K562 (cell line): Measurements from ENCODE around the gene TOM1L2. TPM values are rescaled to one million over a fixed set of nuclear protein-coding genes. Genes with fewer than 3 reads are reported as not detected.

Experiments
- CBX2 ChIP-seq: fragments of 200-600 bp; sonication (generic); IDR thresholded peaks from one replicate; pipeline ENCODE4 v1.6.1; 2012; ENCODE audit warnings: mild to moderate bottlenecking, low read length, inconsistent platforms; ENCODE audit not compliant: insufficient read depth, poor library complexity, severe bottlenecking
- CBX5 ChIP-seq: IDR thresholded peaks from 2 replicates; pipeline ENCODE4 v1.6.1; 2014; ENCODE audit warnings: low read depth, borderline replicate concordance
- CREB1 ChIP-seq, 2 experiments: sonication (generic) in 1 of 2; formaldehyde crosslinking in 1 of 2; IDR thresholded peaks; 2 replicates each; pipeline versions ENCODE4 v1.6.1 to v1.8.0; 2012 to 2022; ENCODE audit warnings: inconsistent platforms in 1 of 2, mild to moderate bottlenecking in 1 of 2, missing genetic modification reagents in 1 of 2, moderate library complexity in 1 of 2
- E2F5 ChIP-seq: sonication (generic); formaldehyde crosslinking; IDR thresholded peaks from 2 replicates; pipeline ENCODE4 v1.8.0; 2022; ENCODE audit warnings: mild to moderate bottlenecking, missing genetic modification reagents
- ELF4 ChIP-seq: fragments of 450-650 bp; formaldehyde crosslinking; IDR thresholded peaks from 2 replicates; pipeline ENCODE4 v1.4.0; 2022; ENCODE audit warnings: missing genetic modification characterization
- ESRRB ChIP-seq: fragments of 250-450 bp; sonication (Bioruptor Pico); IDR thresholded peaks from 2 replicates; pipeline ENCODE4 v1.5.0; 2020; ENCODE audit warnings: mild to moderate bottlenecking, moderate library complexity, borderline replicate concordance
- GABPA ChIP-seq: fragments of 200-800 bp; sonication (Bioruptor generic); conservative IDR thresholded peaks from 2 replicates; pipeline ENCODE4 v1.6.1; 2016; ENCODE audit warnings: low read depth, missing genetic modification characterization, missing compliant biosample characterization
- PBX2 ChIP-seq, 2 experiments: IDR thresholded peaks in 1 of 2; conservative IDR thresholded peaks in 1 of 2; 2 replicates each; pipeline ENCODE4 v1.6.1; 2016; ENCODE audit warnings: low read depth in 2 of 2, mild to moderate bottlenecking in 1 of 2, missing compliant biosample characterization in 1 of 2, missing genetic modification characterization in 1 of 2, moderate library complexity in 1 of 2
- POLR3G ChIP-seq: IDR thresholded peaks from 2 replicates; pipeline ENCODE4 v1.6.1; 2011; ENCODE audit not compliant: insufficient read length, insufficient replicate concordance; ENCODE audit errors: extremely low read depth
- PRMT5 ChIP-seq: sonication (generic); formaldehyde crosslinking; IDR thresholded peaks from 2 replicates; pipeline ENCODE4 v1.5.0; 2020; ENCODE audit warnings: missing genetic modification reagents
- RBFOX2 ChIP-seq: fragments of 200-400 bp; formaldehyde crosslinking; IDR thresholded peaks from 2 replicates; pipeline ENCODE4 v1.6.1; 2017; ENCODE audit warnings: low read depth, mild to moderate bottlenecking, low read length, moderate library complexity
- SIX5 ChIP-seq, 2 experiments: IDR thresholded peaks; 2 replicates each; pipeline ENCODE4 v1.6.1; 2011; ENCODE audit warnings: low read length in 2 of 2, borderline replicate concordance in 1 of 2, low read depth in 1 of 2, mild to moderate bottlenecking in 1 of 2, moderate library complexity in 1 of 2; ENCODE audit not compliant: insufficient read depth in 1 of 2
- SMARCA4 ChIP-seq: fragments of 450-650 bp; IDR thresholded peaks from 2 replicates; pipeline ENCODE4 v1.6.1; 2016
- TCF7 ChIP-seq: sonication (generic); IDR thresholded peaks from 2 replicates; pipeline ENCODE4 v1.6.1; 2016; ENCODE audit warnings: antibody characterized with exemption, borderline replicate concordance
- ZFP36 ChIP-seq: fragments of 150-350 bp; IDR thresholded peaks from 2 replicates; pipeline ENCODE4 v1.6.1; 2018; ENCODE audit warnings: low read length, low read depth; ENCODE audit not compliant: partially characterized antibody
- ZFPM2 ChIP-seq: fragments of 250-450 bp; sonication (Bioruptor Pico); IDR thresholded peaks from 2 replicates; pipeline ENCODE4 v1.5.1; 2022; ENCODE audit warnings: mild to moderate bottlenecking
- ZNF444 ChIP-seq: fragments of 250-450 bp; sonication (Bioruptor Pico); IDR thresholded peaks from 2 replicates; pipeline ENCODE4 v1.4.0; 2020; ENCODE audit warnings: mild to moderate bottlenecking, moderate library complexity
- ZNF511 ChIP-seq: sonication (generic); formaldehyde crosslinking; IDR thresholded peaks from 2 replicates; pipeline ENCODE4 v1.8.0; 2022; ENCODE audit warnings: mild to moderate bottlenecking, missing genetic modification reagents
- polyA plus RNA-seq, 8 experiments: library from polyadenylated mRNA; depleted of rRNA in 4 of 8; stranded (reverse) in 5 of 8; unstranded in 3 of 8; fragments of >200 nt; fragmentation: Nextera tagmentation in 2 of 8; fragmentation: Illumina TruSeq in 1 of 8; extraction: Ambion mirVana in 2 of 8; extraction: Trizol in 1 of 8; gene quantifications; 2 replicates each; pipeline versions ENCODE4 v1.2.1 to v1.2.3, GENCODE V29; 2011 to 2014; ENCODE audit warnings: inconsistent platforms in 1 of 8, missing spikeins in 1 of 8
- total RNA-seq, 7 experiments: library from RNA; depleted of rRNA in 6 of 7; stranded (reverse); fragments of >200 nt in 6 of 7; fragmentation: Illumina TruSeq in 2 of 7; extraction: Trizol in 2 of 7; gene quantifications; 2 replicates each; pipeline versions ENCODE4 v1.2.1 to v1.2.3, GENCODE V29; 2011 to 2021; ENCODE audit warnings: low replicate concordance in 1 of 7
- TF ChIP-seq, protein P1 (sequence below): fragments of 250-450 bp; sonication (Bioruptor Pico); IDR thresholded peaks from 2 replicates; pipeline ENCODE4 v1.4.0; 2020; ENCODE audit warnings: mild to moderate bottlenecking, moderate library complexity

TOM1L2 gene
- total and polyA plus RNA-seq, 9 of the 15 experiments (the other 6 are each of a cell fraction or from before 2014, with no cell fraction given) = 0.07 to 6.0 (median 2.5) TPM

DNA sequence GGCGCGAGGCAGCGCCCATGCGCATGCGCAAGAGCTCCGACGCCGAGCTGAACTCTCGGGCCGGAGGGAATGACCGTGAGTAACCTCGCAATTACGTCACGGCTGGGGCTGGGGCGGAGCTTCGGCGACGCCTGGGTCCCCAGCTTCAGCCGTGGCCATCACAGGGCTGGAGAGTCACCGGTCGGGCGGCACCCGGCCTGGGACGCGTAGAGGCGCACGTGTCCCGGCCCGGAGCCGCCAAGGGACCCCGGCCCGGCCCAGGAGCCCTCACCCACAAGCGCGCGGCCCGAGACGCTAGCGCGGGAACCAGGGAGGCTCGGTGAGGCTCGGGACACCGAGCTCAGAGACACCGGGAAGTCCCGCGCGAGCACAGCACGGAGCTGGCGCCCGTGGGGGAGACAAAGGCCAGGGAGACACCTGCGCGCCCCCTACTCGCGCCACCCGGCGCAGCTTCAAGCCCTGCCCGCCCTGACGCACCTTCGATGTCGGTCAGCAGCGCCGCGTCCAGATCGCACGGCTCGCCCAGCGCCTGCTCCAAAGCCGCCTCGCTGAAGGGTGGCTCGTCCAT is 135.9 kb downstream of the TOM1L2 start (continued):
- no peak for TF ChIP-seq E2F5 (CRISPR knock-in tag)
- no peak for TF ChIP-seq PBX2 (CRISPR knock-in tag; IDR thresholded peaks at IDR 0.05; ENCODE audit: low read depth)
- TF ChIP-seq PBX2 (tag; conservative IDR thresholded peaks at IDR 0.05; ENCODE audit: low read depth) = no peak
- no peak for TF ChIP-seq ZFPM2
- no peak for TF ChIP-seq CBX2
- TF ChIP-seq, protein P1, sequence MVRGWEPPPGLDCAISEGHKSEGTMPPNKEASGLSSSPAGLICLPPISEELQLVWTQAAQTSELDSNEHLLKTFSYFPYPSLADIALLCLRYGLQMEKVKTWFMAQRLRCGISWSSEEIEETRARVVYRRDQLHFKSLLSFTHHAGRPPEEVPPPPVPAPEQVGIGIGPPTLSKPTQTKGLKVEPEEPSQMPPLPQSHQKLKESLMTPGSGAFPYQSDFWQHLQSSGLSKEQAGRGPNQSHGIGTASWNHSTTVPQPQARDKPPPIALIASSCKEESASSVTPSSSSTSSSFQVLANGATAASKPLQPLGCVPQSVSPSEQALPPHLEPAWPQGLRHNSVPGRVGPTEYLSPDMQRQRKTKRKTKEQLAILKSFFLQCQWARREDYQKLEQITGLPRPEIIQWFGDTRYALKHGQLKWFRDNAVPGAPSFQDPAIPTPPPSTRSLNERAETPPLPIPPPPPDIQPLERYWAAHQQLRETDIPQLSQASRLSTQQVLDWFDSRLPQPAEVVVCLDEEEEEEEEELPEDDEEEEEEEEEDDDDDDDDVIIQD (CRISPR knock-in tag) = no peak
- TF ChIP-seq ESRRB (CRISPR knock-in tag) = no peak
- no peak for TF ChIP-seq SMARCA4
- TF ChIP-seq CREB1 (IDR thresholded peaks at IDR 0.05) = peak; percentile 67; the same call in 1 of the 2 replicates
- TF ChIP-seq CREB1 (CRISPR knock-in tag; IDR thresholded peaks at IDR 0.05) = peak; percentile 84
- TF ChIP-seq ZFP36 = peak; percentile 96
- no peak for TF ChIP-seq ZNF511 (CRISPR knock-in tag)
- no peak for TF ChIP-seq TCF7
- TF ChIP-seq ELF4 (CRISPR knock-in tag) = no peak
- TF ChIP-seq PRMT5 (CRISPR knock-in tag) = no peak
- TF ChIP-seq SIX5 (IDR thresholded peaks at IDR 0.05; ENCODE audit: borderline replicate concordance in 1 of 2, insufficient read depth in 1 of 2, low read depth in 1 of 2, low read length in 2 of 2) = no peak
- TF ChIP-seq POLR3G = no peak
- no peak for TF ChIP-seq ZNF444 (CRISPR knock-in tag)
- no peak for TF ChIP-seq GABPA (tag)
- no peak for TF ChIP-seq CBX5
- TF ChIP-seq RBFOX2 = peak; percentile 97
